G401 (cell line): ENCODE data around the gene HAGH. TPM values are rescaled to one million over a fixed set of nuclear protein-coding genes. Genes with fewer than 3 reads are reported as not detected.
A peak's percentile ranks its signal among the peaks of the same experiment; 100 is the strongest.
"Not testable (repeated sequence)": the region's sequence is repeated elsewhere in the genome, so short reads cannot be mapped to it uniquely, and the experiment has no call there.

ENCODE experiments used
- DNase-seq: peaks from one replicate; pipeline ENCODE4 v3.0.0-alpha.2; 2015; ENCODE audit warnings: low spot score
- in situ Hi-C: cut with HindIII; loops from 2 replicates; pipeline ENCODE4 v1.10.0; 2016; ENCODE audit warnings: low sequenced_read_pairs, mixed read lengths
- total RNA-seq: library from RNA; depleted of rRNA; stranded (reverse); fragments of >200 nt; shearing (Covaris generic); gene quantifications from 2 replicates; pipeline ENCODE4 v1.2.3, GENCODE V29; 2014

HAGH gene
- total RNA-seq, 1 experiment from 2014 or later = 81.3 TPM

GRCh38 chr16:1817276-1817589, 9.4 kb downstream of the HAGH start:
- no peak for DNase-seq
- in situ Hi-C loops = no loop called here

GRCh38 chr16:1816396-1817275, 10.0 kb downstream of the HAGH start:
- no peak for DNase-seq
- in situ Hi-C loops = no loop called here

GRCh38 chr16:1815461-1815860, 11.2 kb downstream of the HAGH start:
- DNase-seq = no peak
- in situ Hi-C loops = no loop called here

GRCh38 chr16:1812732-1813163, 13.9 kb downstream of the HAGH start:
- in situ Hi-C loops = no loop called here
- DNase-seq = peak; percentile 67

GRCh38 chr16:1810536-1810935, 16.1 kb downstream of the HAGH start:
- in situ Hi-C loops = no loop called here
- no peak for DNase-seq

GRCh38 chr16:1810106-1810505, 16.5 kb downstream of the HAGH start:
- in situ Hi-C loops = no loop called here
- DNase-seq = no peak

GRCh38 chr16:1809281-1809801, 17.3 kb downstream of the HAGH start:
- in situ Hi-C loops = no loop called here
- DNase-seq = no peak

GRCh38 chr16:1808691-1809090, 17.9 kb downstream of the HAGH start:
- DNase-seq = no peak
- in situ Hi-C loops = no loop called here

- in situ Hi-C loops = no loop called here
These were observed 19.0 kb downstream of the HAGH start for GRCh38 chr16:1807626-1808025.

GRCh38 chr16:1800701-1801100, 25.9 kb downstream of the HAGH start:
- no peak for DNase-seq
- in situ Hi-C loops = no loop called here

More at GRCh38 chr16:1807626-1808025, 19.0 kb downstream of the HAGH start:
- DNase-seq = no peak

- DNase-seq, in situ Hi-C loops: not testable (repeated sequence)
These were observed 27.4 kb downstream of the HAGH start for GRCh38 chr16:1799263-1799662.

GRCh38 chr16:1794908-1795666, 31.5 kb downstream of the HAGH start:
- DNase-seq = no peak
- in situ Hi-C loops = no loop called here

- no peak for DNase-seq
- in situ Hi-C loops = no loop called here
These were observed 32.3 kb downstream of the HAGH start for GRCh38 chr16:1794221-1794871.

- no peak for DNase-seq
- in situ Hi-C loops = no loop called here
These were observed 32.9 kb downstream of the HAGH start, which contains the start of gene IGFALS for GRCh38 chr16:1793578-1794220. Gene IGFALS (minus strand): TSS chr16:1793705. CDS start chr16:1793652, 53 bp downstream.

GRCh38 chr16:1792836-1793577, 33.6 kb downstream of the HAGH start:
- no peak for DNase-seq
- in situ Hi-C loops = no loop called here

GRCh38 chr16:1791943-1792812, 34.4 kb downstream of the HAGH start:
- no peak for DNase-seq
- in situ Hi-C loops = no loop called here

- in situ Hi-C loops = no loop called here
These were observed 35.2 kb downstream of the HAGH start for GRCh38 chr16:1791256-1791942.

More at GRCh38 chr16:1791256-1791942, 35.2 kb downstream of the HAGH start:
- DNase-seq = no peak
